HG03196 (cell line): ENCODE measurements around the gene C1QTNF12.

ENCODE experiments used
- ATAC-seq: cut with Tn5 transposase; IDR thresholded peaks from one replicate; pipeline ENCODE4 v1.9.1; 2021; ENCODE audit not compliant: unreplicated experiment

C1QTNF12 gene

DNA sequence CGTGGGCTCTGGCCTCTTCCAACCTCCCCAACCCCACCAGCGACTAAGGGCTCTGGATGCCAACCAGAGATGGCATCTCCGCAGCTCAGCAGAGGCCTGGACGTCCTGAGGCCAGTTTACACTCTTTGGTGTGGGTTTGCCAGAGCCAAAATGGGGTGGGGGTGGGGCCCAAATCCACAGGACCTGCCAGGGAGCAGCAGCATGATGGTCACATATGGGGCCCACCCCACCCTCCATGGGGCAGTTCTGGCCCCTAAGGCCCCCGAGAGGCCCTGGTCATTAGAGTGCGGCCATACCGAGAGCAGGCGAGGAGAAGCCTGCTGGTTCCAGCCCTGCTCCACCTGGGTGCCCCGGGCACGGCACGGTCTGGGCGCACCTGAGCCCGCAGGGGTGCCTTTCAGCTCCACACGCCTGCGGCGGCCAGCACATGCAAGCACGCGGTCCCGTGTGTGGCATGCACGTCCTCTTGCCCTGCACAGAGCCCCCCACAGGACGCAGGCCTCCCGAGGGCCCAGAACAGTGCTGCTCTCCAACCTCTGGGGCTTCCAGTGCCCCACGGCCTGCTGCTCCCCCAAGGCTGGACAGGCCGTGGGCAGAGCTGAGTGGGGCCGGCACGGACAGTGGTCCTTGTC, 4.8 kb downstream of the C1QTNF12 start:
- ATAC-seq = no peak

DNA sequence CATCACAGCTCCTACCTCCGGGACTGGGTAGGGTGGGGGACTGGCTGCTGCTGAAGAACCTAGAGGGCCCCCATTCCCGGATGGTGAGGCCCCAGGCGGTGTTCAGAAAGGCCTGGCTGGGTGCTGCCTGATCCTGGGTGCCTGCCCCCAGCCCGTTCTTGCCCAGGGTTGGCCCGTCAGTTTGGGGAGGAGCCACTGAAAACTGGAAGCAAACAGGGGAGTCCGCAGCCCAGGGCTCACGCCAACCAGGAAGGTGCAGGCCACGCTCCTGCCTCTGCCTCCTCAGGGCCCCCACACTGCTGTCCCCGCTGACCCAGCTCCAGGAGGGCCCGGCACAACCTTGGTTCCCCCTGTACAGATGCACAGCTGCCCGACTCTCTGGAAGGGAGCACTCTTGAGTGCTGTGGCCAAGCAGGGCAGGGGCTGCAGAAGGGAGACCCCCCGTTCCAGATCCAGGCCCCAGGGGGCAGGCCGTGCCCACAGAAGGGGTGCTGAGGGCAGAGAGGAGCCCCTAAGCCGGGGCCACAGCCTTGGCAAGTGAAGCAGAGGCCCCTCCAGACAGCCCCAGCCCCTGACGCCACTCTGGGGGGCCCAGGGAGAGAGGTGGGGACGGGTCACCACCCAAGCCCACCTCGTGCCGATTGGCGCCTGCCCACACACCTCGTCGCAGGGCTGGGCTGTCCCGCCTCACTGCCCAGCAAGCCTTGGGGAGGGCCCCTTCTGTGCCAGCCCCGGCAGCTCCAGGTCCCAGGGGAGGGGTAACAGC, 5.5 kb downstream of the C1QTNF12 start:
- no peak for ATAC-seq

DNA sequence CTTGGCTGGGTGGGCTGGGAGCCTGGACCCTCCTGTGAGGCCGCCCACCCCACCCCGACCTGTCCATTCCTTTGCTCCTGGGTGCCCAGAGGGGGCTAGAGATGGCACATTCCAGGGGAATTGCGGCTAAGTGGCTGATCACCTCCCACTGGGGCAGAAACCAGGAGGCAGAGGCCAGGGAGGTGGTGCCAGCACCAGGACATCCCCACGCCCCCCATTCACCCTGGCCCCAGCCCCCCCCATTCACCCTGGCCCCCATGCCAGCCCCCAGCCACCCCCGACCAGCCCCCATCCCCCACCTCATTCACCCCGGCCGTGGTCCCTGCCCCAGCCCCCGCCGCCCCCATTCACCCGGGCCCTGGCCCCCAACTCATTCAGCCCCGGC, 6.2 kb downstream of the C1QTNF12 start:
- ATAC-seq = no peak

DNA sequence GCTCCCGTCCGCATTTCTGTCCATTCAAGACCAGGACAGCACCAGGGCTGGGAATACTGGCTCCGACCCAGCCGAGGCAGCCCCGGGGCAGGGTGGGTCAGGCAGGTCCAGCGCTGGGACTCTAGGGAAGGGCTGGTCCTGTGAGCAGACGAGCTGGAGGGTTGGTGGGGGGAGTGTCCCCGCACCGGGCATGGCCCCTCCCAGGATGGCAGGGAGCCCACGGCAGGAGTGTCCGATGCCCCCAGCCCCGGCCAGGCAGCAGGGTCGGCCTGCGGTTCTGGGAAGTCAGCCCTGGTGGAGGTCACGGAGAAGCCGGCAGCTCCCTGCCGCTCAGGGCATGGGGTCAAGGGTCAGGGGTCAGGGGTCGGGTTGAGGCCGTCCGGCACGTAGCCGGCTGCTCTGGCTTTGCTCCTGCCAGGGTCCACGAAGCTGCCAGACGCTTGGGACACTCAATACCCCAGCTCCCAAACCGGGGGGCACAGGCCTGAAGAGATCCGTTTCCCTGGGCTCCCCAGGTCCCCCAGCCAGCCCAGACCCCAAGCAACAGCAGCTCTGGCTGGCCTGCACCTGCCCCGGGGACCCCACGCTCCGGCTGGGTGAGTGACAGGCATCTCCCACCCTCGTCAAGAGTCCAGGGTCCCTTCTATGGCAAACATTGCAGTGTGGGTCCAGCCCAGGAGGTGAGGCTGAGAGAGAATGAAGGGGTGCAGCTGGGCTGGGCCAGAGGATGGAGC, 6.7 kb downstream of the C1QTNF12 start:
- no peak for ATAC-seq

DNA sequence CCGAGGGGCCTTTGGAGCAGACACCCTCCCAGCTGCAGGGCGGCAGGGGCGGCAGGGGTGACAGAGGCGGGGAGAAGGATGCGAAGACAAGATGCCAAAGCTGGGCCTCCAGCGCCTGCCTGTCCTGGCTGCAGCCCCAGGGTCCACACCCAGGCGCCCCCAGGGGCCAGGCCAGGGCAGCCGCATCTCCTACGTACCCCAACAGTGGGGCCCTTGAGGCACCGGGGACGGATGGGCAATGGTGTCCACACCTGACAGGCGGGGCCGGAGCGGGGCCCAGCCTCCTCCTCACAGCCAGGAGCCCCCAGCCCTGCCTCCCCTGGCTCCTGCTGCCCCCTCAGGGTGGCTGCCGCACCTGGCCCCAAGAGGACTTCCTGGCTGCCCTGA, 7.3 kb downstream of the C1QTNF12 start:
- ATAC-seq = no peak

DNA sequence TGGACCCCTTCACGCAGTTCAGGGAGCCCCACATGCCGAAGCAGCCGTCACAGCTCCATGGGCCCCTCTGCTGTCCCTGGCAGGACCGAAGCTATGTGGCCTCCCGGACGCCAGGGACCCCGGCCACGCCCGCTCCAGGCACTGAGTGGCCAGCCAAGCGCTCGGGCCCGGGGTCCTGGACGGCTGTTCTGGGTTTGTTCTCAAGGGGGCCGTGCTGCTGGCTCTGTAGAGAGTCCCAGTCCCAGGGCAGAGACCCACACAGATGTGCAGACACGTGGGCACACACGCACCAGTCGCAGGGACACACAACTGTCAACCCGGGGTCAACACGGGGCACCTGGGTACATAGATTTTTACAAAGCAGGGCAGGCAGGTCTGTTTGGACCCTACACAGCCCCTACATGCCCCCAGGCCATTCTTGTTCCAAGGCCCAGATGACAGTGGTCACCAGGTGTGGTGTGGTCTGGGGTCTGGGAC, 7.8 kb downstream of the C1QTNF12 start:
- no peak for ATAC-seq

DNA sequence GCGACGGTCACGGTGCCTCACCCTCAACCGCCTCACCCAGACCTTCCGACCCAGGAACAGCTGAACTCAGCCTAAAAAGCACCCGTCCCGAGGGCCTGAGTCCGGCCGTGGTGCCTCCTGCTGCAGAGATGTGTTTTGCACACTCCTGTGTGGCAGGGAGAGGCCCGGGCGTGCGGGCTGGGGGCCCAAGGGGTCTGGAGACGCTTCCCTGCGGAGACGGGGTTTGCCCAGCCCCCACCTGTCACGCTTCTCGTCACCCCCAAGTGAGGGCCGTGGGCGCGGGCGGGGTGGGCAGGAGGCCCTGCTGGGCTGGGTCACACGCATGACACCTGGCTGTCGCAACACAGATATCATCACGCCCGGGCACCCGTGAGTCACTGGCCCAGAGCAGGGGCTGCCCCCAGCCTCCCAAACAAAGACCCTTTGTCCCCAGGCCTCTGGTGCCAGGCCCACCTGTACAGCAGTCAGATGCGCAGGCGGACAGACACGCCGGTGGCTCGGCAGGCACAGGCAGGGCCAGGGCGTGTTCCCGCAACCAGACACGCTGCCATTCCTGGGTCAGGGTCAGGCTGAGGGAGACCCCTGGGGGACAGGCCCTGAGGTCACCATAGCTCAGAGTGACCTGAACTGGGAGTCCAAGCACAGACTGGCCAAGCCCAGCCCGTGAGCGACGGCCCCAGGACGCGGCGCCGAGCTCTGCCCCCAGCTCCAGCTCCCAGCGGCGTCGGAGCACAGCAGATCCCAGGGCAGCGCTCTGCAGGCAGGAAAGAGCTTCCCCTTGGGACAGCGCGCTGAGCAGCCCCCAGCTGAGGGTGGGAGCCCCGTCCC, 8.4 kb downstream of the C1QTNF12 start:
- ATAC-seq = no peak

DNA sequence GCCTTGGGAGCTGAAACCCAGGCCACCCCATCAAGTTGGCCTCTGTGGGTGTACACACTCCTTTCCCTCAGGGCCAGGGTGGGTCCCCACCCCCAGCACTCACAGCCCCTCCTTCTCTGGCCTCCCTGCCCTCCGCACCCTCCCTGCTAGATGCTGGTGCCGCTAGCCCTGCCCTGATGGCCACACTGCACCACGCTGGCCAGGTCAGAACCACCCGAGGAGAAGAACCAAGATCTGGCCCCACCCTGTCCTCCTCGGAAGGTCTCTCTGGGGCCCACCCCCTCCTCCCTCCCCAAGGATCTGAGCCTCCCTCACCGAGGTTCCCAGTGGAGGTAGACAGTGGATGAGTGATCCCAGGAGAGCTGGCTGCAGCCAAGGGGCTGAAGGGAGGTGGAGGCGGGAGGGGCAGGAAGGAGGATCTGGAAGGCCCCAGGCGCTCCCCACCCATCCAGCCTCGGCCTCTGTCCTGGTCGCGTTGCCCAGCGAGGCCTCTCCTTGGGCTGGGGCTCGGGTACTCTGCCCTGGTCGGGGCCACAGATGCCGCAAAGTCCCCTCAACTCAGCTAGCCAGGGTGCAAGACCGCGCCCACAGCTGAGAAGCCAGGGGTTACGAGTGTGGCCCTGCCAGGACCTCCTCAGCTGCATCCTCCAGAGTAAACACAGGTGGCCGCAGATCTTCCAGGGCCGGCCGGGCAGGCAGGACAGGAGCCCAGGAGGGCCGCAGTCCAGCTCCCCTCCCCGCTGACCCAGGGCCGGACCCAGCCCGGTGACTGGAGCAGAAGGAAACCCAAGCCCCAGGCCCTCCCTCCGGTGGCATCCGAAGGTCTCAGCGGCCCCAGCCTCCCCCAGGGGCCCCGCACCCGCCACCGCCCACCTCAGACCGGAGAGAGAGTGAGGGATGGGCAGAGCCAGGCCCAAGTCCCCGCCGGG, 9.3 kb downstream of the C1QTNF12 start:
- ATAC-seq = no peak

DNA sequence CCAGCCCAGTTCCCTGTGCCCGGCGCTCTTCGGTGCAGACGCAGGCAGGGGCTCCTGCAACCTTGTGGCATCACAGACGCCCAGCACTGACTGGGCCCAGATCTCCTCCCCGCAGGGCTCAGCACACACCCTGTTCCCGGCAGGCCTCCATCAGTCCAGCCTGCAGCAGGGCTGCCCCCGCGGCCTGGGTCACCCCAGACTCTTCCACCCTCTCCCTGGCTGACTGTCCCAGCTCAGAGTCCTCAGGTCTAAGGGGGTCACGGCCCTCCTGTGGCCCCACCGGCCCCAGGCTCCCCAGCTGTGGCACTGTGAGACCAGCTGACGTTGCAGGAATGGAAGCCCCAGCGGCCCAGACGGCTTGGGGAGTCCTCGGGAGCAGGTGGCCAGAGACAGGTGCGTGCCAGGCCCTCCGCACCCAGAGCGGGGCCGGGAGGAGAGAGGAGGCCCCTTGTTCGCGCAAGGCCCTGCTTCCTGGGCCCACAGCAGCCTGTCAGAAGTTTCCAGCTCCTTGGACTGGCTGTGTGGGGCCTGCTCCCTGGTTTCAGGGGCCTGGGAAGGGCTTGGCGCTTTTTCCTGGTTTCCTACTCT, 10.3 kb downstream of the C1QTNF12 start:
- ATAC-seq = no peak

DNA sequence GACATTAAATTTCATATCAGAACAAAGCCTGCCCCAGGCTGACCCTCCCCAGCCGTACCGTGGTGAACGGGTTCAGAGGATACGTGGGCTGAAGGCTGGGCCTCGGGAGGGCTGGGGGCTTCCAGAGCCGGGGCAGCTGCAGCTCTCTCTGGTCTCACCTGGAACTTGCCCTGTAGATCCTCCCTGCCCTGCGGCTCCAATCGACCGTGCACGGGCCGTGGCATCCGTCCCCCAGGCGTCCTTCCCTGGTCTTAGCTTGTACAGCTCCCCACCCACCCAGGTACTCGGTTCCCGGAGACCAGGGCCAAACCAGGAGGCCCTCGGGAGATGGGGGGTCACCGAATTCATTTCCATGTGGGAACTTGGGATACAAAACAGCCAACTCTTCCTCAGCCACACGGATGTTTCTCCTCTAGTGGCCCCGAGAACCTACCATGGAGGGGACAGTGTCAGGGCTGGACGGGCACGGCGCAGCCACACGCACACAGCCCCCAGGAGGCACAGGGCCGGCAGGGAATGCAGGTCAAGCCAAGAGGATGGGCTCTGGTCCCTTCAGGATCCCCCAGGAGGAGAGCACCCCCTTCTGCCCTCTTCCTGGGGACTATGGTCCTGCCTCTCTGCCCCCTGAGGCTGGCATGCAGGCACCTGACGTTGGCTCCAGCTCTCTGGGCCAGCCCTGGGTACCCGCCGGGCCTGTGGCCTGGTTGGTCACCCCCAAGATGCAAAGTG, 11.3 kb downstream of the C1QTNF12 start:
- no peak for ATAC-seq

DNA sequence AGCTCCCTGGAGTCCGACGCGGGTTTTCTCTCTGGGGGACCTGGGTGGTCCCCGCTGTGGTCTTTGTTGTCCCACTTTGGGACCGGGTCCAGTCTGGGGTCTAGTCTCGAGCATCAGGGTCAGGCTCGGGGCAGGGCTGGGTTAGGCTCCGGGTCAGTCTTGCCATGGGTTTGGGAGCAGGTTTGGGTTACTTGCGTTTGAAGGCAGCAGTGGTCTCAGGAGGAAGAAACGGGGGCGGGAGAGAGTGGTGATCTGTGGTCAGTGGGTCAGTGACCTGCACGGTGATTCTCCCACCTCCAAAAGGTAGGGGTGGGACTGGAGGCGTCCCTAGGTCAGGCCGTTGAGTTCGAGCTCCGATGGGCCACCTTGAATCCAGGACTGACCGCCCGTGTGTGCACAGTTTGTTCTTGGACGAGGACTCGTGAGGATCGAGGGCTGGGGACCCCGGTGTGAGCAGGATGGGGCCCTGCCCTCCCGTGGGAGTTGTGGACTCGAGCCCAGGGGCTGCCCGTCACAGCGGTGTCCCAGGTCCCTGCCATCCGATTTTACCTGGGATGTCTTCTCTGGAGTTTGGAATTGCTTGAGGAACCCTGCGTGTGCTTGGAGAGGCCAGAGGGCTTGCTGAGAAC, 12.2 kb downstream of the C1QTNF12 start:
- ATAC-seq = no peak

DNA sequence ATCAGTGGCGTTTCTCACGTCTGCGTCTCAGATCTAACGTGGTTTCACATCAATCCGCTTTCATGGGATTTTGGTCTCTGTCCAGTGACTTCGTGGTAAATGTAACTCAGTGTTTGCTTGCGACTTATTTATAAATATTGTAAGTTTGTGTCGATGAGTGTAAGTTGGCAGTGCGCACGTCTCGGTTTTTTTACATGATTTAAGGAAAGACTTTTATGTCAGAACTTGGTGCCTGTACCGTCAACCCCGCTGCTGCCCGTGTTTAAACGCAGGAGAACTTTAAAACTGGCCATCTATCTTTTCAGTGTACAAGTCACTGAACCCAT, 13.0 kb downstream of the C1QTNF12 start:
- ATAC-seq = no peak

DNA sequence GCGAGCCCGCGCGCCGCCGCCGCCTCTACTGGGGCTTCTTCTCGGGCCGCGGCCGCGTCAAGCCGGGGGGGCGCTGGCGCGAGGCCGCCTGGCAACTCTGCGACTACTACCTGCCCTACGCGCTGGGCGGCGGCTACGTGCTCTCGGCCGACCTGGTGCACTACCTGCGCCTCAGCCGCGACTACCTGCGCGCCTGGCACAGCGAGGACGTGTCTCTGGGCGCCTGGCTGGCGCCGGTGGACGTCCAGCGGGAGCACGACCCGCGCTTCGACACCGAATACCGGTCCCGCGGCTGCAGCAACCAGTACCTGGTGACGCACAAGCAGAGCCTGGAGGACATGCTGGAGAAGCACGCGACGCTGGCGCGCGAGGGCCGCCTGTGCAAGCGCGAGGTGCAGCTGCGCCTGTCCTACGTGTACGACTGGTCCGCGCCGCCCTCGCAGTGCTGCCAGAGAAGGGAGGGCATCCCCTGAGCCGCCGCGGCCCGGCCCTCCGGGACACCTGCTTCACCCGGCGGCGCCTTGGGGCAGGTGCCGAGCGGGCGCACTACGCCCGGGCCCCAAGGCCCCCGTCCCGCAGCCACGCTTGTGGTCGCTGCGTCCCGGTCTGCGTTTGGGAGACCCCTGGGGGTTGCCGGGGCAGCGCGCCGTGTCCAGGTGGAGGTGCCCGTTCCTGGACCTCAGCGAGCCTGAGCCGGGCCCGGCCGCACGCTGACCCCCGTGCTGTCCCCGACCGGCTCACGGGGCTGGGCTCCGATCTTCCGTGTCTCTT, 13.5 kb downstream of the C1QTNF12 start:
- ATAC-seq = no peak

DNA sequence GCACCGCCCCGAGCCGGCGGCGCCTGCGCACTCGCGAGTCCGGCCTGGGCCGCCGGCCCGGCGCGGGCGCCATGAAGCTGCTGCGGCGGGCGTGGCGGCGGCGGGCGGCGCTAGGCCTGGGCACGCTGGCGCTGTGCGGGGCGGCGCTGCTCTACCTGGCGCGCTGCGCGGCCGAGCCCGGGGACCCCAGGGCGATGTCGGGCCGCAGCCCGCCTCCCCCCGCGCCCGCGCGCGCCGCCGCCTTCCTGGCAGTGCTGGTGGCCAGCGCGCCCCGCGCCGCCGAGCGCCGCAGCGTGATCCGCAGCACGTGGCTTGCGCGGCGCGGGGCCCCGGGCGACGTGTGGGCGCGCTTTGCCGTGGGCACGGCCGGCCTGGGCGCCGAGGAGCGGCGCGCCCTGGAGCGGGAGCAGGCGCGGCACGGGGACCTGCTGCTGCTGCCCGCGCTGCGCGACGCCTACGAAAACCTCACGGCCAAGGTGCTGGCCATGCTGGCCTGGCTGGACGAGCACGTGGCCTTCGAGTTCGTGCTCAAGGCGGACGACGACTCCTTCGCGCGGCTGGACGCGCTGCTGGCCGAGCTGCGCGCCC, 14.2 kb downstream of the C1QTNF12 start, which contains the start of gene B3GALT6:
TSS of gene B3GALT6 (plus strand) at position 30 of the 588 bp plus-strand sequence. CDS start at position 72, 42 bp downstream.
- ATAC-seq = no peak

DNA sequence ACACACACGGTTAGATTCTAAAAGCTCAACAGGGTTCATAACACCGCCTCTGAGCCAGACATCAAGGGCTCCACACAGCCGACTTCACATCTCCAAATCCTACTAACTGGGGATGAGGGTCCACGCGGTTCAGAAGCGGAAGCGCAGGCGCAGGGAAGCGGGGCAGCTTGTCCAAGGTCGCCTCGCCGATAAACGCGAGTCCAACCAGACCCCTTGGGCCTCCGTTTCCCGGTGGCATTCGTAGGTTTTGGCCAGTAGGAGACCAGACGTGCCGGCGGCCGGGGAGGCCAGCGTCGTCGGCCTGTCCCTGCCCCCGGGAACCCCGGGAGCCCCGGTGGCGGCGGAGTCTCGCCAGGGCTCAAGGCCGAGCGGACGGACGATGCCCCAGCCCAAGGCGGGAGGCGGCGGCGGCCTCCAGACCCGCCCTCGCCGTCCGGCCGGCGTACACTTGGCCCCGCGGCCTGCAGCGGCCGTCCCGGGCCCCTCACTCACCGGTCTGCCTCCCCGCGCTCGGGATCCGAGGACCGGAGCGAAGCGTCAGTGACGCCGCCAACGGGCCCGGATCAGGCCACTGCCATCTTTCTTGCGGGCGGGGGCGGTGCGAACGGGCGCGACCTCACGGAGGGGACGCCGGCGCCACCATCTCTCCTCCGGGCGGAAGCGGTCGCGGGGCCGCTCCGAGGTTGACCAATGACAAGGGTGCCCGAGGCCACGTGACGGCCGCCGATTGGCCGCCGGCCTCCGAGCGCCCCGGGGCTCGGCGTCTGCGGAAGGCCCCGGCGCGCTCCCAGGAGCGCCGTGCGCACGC, 14.9 kb downstream of the C1QTNF12 start, which contains the start of gene SDF4:
TSS of gene SDF4 (minus strand) at position 602 of the 808 bp plus-strand sequence. CDS start 3,229 bp downstream, outside the sequence.
- peak; percentile 89 for ATAC-seq

DNA sequence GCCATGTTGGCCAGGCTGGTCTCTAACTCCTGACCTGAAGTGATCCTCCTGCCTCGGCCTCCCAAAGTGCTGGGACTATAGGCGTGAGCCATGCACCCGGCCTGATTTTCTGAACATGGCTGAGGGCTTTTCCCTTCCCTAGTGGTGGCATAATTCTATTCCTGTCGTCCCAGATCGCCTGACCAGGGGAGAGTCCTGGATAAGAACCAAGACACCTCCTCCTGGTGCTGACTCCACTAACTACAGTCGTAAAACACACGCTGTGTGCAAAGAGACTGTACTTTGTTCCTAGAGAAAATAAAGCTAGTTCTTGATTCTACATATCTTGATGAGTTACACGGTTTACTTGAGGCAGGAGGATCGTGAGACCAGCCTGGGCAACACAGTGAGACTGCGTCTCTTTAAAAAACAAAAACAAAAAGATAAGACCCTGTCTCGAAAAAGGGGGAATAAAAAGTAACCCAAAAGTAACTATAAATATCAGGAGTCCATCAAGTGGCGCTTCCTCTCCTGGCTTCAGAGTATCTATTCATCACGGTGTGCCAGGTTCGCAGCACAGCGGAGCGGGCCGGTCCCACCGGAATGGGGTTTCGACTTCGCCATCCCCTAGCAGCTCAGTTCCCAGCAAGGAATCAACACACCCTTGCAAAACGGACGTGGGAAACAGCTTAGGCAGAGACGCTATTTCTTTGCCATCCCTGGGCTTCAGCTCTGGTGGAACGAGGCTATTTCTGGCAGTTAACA, 15.7 kb downstream of the C1QTNF12 start:
- no peak for ATAC-seq
